Peyer's patch (tissue), 4 donors: ENCODE results near the gene NTPCR. TPM values are rescaled to one million over a fixed set of nuclear protein-coding genes. Genes with fewer than 3 reads are reported as not detected.

ENCODE experiments used
- DNase-seq, 3 donors: peaks; one replicate each; pipeline ENCODE4 v3.0.0-alpha.2; 2017 to 2019
- H3K27ac ChIP-seq, 4 donors: fragments of 200-600 bp; sonication (generic); one replicate each; pipeline ENCODE4 v1.5.1; 2016 to 2019
- H3K27me3 ChIP-seq, 2 donors: fragments of 200-600 bp; sonication (generic); one replicate each; pipeline ENCODE4 v1.5.1; 2019
- H3K36me3 ChIP-seq, 3 donors: fragments of 200-600 bp; sonication (generic); one replicate each; pipeline ENCODE4 v1.5.1; 2016 to 2019
- H3K4me1 ChIP-seq, 4 donors: fragments of 200-600 bp; sonication (generic); one replicate each; pipeline ENCODE4 v1.5.1; 2016 to 2019
- H3K4me3 ChIP-seq, 4 donors: fragments of 200-600 bp; sonication (generic); 1 replicate in 3 of 4; 2 replicates in 1 of 4; pipeline ENCODE4 v1.5.1; 2016 to 2019; ENCODE audit warnings: mild to moderate bottlenecking in 1 of 4
- H3K9me3 ChIP-seq, 4 donors: fragments of 200-600 bp; sonication (generic); one replicate each; pipeline ENCODE4 v1.5.1; 2016 to 2019; ENCODE audit warnings: mild to moderate bottlenecking in 1 of 4
- POLR2A ChIP-seq, 2 donors: fragments of 450-650 bp; IDR thresholded peaks; one replicate each; pipeline ENCODE4 v1.5.1; 2017; ENCODE audit warnings: antibody characterized with exemption in 2 of 2, mild to moderate bottlenecking in 2 of 2, moderate library complexity in 2 of 2
- total RNA-seq, 4 donors: library from RNA; depleted of rRNA; stranded (reverse); fragments of >200 nt; gene quantifications; one replicate each; pipeline ENCODE4 v1.1.0, GENCODE V29; 2016
- TF ChIP-seq, protein P1 (sequence below), 6 experiments: fragments of 450-650 bp in 4 of 6; fragments of 200-600 bp in 2 of 6; sonication (generic) in 1 of 6; IDR thresholded peaks; one replicate each; pipeline ENCODE4 v1.5.1; 2017 to 2019; ENCODE audit warnings: antibody characterized with exemption in 6 of 6, mild to moderate bottlenecking in 3 of 6, moderate library complexity in 1 of 6

Gene NTPCR
- total RNA-seq, 4 donors from 2014 or later: 25.7 to 43.0 (median 29.6) TPM

DNA sequence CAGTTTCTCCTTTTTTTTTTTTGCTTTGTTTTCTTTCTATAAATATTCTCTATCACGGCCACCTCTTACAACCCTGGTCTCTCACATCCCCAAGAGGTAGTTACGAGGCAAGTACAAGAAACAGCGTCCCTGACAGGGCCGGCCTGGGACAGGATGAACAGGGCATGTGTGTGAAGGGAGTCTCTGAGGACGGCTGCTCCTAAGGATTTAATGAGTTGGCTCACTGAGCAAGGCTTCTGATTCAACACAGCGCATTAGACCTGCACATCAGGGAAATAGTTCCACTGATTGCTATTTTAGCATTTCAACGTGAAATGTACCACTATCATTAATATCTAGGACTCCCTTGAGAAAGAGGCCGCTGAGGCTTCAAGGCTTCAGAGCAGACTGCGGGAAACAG lies 54.0 kb downstream of the NTPCR start:
- no peak for TF ChIP-seq POLR2A (IDR thresholded peaks at IDR 0.05)
- TF ChIP-seq, protein P1, sequence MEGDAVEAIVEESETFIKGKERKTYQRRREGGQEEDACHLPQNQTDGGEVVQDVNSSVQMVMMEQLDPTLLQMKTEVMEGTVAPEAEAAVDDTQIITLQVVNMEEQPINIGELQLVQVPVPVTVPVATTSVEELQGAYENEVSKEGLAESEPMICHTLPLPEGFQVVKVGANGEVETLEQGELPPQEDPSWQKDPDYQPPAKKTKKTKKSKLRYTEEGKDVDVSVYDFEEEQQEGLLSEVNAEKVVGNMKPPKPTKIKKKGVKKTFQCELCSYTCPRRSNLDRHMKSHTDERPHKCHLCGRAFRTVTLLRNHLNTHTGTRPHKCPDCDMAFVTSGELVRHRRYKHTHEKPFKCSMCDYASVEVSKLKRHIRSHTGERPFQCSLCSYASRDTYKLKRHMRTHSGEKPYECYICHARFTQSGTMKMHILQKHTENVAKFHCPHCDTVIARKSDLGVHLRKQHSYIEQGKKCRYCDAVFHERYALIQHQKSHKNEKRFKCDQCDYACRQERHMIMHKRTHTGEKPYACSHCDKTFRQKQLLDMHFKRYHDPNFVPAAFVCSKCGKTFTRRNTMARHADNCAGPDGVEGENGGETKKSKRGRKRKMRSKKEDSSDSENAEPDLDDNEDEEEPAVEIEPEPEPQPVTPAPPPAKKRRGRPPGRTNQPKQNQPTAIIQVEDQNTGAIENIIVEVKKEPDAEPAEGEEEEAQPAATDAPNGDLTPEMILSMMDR (IDR thresholded peaks at IDR 0.05): no peak
- no peak overlapping the region for H3K27ac ChIP-seq
- no peaks in the 10 kb centered on the region for H3K27me3 ChIP-seq
- no peak overlapping the region for H3K4me3 ChIP-seq
- H3K36me3 ChIP-seq: no peaks in the 10 kb centered on the region
- H3K9me3 ChIP-seq: no peaks in the 10 kb centered on the region
- no peak for DNase-seq
- no peaks in the 10 kb centered on the region for H3K4me1 ChIP-seq

DNA sequence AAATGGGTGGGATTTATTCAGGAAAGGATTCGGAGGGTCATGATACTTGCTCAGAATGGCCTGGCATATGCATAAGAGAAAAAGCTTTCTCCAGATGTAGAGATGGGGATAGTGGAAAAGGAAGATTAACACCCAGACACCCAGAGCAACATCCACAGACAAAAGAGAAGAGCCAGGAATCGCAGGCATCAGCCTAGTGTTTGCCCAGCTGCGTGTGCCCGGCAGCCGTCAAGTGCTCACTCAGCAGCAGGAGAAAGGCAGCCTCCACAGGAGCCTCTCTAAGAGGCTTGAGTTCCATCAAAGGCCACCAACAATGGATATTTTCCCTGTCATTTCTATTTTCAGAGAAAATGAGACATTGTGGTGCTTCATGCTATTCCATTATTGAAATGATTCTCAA lies 54.7 kb downstream of the NTPCR start:
- Histone ChIP-seq H3K4me3 (no peak overlapping the region), H3K27me3 (no peaks in the 10 kb centered on the region), H3K27ac (no peak overlapping the region), H3K9me3 (no peaks in the 10 kb centered on the region), H3K36me3 (no peaks in the 10 kb centered on the region), H3K4me1 (no peaks in the 10 kb centered on the region)
- no peak for DNase-seq
- TF ChIP-seq, protein P1 (IDR thresholded peaks at IDR 0.05): no peak
- no peak for TF ChIP-seq POLR2A (IDR thresholded peaks at IDR 0.05)

DNA sequence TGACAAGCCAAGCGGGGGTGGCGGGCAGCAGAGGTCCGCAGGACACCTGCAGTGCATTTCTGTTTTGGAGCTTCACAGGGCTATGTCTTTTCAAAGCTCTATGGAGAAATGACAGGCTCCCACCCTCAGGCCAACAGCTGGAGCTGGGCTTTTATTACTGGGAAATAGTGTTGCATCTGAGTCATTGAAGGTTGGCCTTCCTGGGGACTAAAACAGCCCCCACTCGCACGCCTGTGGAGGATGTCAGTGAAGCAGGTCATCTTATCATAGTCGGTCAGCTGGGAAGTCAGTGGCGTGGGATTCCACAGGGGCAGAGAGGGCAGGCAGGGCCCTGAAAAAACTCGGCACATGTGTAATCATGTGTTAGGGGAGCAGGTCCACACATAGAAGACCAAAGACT lies 55.3 kb downstream of the NTPCR start:
- Histone ChIP-seq H3K36me3 (no peaks in the 10 kb centered on the region), H3K27me3 (no peaks in the 10 kb centered on the region), H3K4me3 (no peak overlapping the region), H3K27ac (no peak overlapping the region), H3K4me1 (no peaks in the 10 kb centered on the region), H3K9me3 (no peaks in the 10 kb centered on the region)
- no peak for DNase-seq
- no peak for TF ChIP-seq POLR2A (IDR thresholded peaks at IDR 0.05)
- TF ChIP-seq, protein P1 (IDR thresholded peaks at IDR 0.05): no peak

DNA sequence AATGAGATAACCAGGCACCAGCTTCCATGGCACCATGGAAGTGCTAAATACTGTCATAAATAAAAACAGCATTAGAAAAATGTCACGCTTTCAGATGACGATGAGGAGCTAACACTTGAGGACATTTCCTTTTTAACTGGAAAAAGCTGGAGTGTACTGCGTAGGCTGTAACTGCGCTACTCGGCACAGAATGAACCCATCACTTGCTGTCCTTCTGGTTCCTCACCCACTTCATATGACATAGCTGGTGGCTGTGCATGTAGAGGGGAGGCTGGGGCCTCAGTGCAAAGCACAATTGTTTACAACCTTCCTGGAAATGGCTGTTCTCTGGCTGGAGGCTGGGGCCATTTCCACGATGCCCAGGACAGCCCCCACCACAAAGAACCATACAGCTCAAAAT lies 55.7 kb downstream of the NTPCR start:
- TF ChIP-seq, protein P1 (IDR thresholded peaks at IDR 0.05): no peak
- no peak for TF ChIP-seq POLR2A (IDR thresholded peaks at IDR 0.05)
- Histone ChIP-seq H3K36me3 (no peaks in the 10 kb centered on the region), H3K4me3 (no peak overlapping the region), H3K4me1 (no peaks in the 10 kb centered on the region), H3K27me3 (no peaks in the 10 kb centered on the region), H3K27ac (no peak overlapping the region), H3K9me3 (no peaks in the 10 kb centered on the region)
- no peak for DNase-seq

DNA sequence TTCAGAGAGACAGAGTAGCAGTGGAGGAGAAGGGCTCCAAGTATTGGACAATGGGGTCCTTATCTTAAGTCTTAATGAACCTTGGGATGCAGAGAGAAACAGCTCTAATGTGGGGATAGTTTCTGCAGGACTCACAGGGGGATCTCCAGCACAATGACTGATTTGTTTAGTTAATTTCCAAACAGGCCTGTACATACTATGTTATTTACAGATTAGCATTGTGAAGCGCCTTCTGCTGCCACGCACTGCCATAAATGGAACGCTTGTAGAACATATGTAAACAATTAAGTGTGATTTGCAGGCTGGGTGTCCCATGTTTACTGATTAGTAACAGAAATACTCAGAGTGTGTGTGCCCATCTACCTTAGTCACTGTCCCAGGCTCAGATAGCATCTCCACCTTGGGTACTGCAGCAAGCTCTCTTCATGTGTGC lies 56.1 kb downstream of the NTPCR start:
- Histone ChIP-seq H3K36me3 (no peaks in the 10 kb centered on the region), H3K4me1 (no peaks in the 10 kb centered on the region), H3K27me3 (no peaks in the 10 kb centered on the region), H3K4me3 (no peak overlapping the region), H3K9me3 (no peaks in the 10 kb centered on the region), H3K27ac (no peak overlapping the region)
- TF ChIP-seq, protein P1 (IDR thresholded peaks at IDR 0.05): no peak
- no peak for TF ChIP-seq POLR2A (IDR thresholded peaks at IDR 0.05)
- DNase-seq: no peak

DNA sequence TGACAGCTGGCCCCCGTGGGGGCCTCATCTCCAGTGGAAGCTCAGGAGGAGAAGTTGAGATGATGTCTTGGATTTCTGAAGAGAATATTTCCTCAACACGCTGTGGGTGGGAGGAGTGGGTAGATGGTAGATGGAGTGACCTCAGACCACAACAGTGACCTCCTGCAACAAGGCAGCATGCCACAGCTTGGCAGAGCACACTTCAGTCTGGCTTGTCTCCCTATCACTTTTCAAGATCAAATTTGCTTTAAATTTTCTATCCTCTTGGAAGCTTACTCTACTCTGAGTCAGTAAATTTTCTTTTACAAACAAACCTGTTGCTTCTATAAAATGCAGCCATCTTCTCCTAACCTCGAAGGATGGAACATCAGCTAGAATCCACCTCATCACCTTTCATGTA lies 59.7 kb downstream of the NTPCR start:
- Histone ChIP-seq H3K4me3 (no peak overlapping the region), H3K27me3 (no peaks in the 10 kb centered on the region), H3K36me3 (no peaks in the 10 kb centered on the region)

More for the DNA sequence above, 59.7 kb downstream of the NTPCR start:
- H3K9me3 ChIP-seq: no peaks in the 10 kb centered on the region
- no peak for DNase-seq
- TF ChIP-seq POLR2A (IDR thresholded peaks at IDR 0.05): no peak
- TF ChIP-seq, protein P1 (IDR thresholded peaks at IDR 0.05): no peak
- no peaks in the 10 kb centered on the region for H3K4me1 ChIP-seq
- no peak overlapping the region for H3K27ac ChIP-seq
